Activated naive CD8-positive, alpha-beta T cell treated with anti-CD3 and anti-CD28 coated beads, Interleukin-2, amount 10 ng/mL, durations not matched to agents 7 days and 5 days (primary cell): ENCODE data around the gene SCAMP2. TPM values are rescaled to one million over a fixed set of nuclear protein-coding genes. Genes with fewer than 3 reads are reported as not detected.

Experiments used
- ATAC-seq: fragments of 150-1000 bp; cut with Tn5 transposase; one replicate; pipeline ENCODE4 v1.10.0; 2021; ENCODE audit warnings: low read depth, moderate library complexity
- POLR2A ChIA-PET: fragments of 350-600 bp; sonication (Branson Sonifier 250); formaldehyde crosslinking; loops from one replicate; lab custom pipeline; 2021; ENCODE audit warnings: antibody characterized with exemption; lab: Charles Lee
- DNase-seq: peaks from one replicate; pipeline ENCODE4 v3.0.0; 2021
- H3K27ac Mint-ChIP-seq: one replicate; pipeline ENCODE4 v1.8.0; 2022; ENCODE audit warnings: mild to moderate bottlenecking, mixed read lengths
- H3K27me3 Mint-ChIP-seq: one replicate; pipeline ENCODE4 v1.8.0; 2022; ENCODE audit warnings: mild to moderate bottlenecking, moderate library complexity, mixed read lengths
- H3K36me3 Mint-ChIP-seq: one replicate; pipeline ENCODE4 v1.8.0; 2021; ENCODE audit warnings: mild to moderate bottlenecking, mixed read lengths
- H3K4me1 Mint-ChIP-seq: one replicate; pipeline ENCODE4 v1.8.0; 2021; ENCODE audit warnings: mixed read lengths
- H3K4me3 Mint-ChIP-seq: one replicate; pipeline ENCODE4 v1.8.0; 2022; ENCODE audit warnings: mild to moderate bottlenecking, moderate library complexity, mixed read lengths
- H3K9me3 Mint-ChIP-seq: one replicate; pipeline ENCODE4 v1.8.0; 2021; ENCODE audit warnings: mixed read lengths
- total RNA-seq, 2 experiments: library from RNA; stranded (reverse); gene quantifications; one replicate each; pipeline ENCODE4 v1.2.3, GENCODE V29; 2021

The SCAMP2 gene
- total RNA-seq, 2 experiments from 2014 or later = 100 to 103 TPM

- POLR2A ChIA-PET = interaction anchor here (0.7 to 1.1 kb wide), 2 partner anchors 22 to 137 kb away, joined by 3 read pairs; no protein-coding TSS in a partner anchor
- Mint-ChIP-seq H3K9me3 (no peaks in the 10 kb centered on the region), H3K4me3 (no peak overlapping the region), H3K27me3 (peaks cover 30% of the 10 kb centered on the region), H3K4me1 (no peaks in the 10 kb centered on the region), H3K27ac (no peak overlapping the region), H3K36me3 (no peaks in the 10 kb centered on the region)
- ATAC-seq (no peak), DNase-seq (no peak)
Measured at GRCh38 chr15:74829991-74830390, 43.2 kb downstream of the SCAMP2 start.

GRCh38 chr15:74829486-74829885 is 43.7 kb downstream of the SCAMP2 start:
- Mint-ChIP-seq H3K9me3 (no peaks in the 10 kb centered on the region), H3K27me3 (peaks cover 34% of the 10 kb centered on the region), H3K4me1 (no peaks in the 10 kb centered on the region), H3K4me3 (no peak overlapping the region), H3K36me3 (no peaks in the 10 kb centered on the region), H3K27ac (no peak overlapping the region)
- DNase-seq = no peak
- no peak for ATAC-seq
- POLR2A ChIA-PET = interaction anchor here (0.7 kb wide), 1 partner anchor 138 kb away, joined by 3 read pairs; no protein-coding TSS in a partner anchor

- POLR2A ChIA-PET = interaction anchor here (0.6 kb wide), 1 partner anchor 367 kb away, joined by 4 read pairs; no protein-coding TSS in a partner anchor
- H3K27me3 Mint-ChIP-seq = peaks cover 34% of the 10 kb centered on the region
- H3K4me3 Mint-ChIP-seq = no peak overlapping the region
- no peak for ATAC-seq
- no peaks in the 10 kb centered on the region for H3K4me1 Mint-ChIP-seq
- H3K9me3 Mint-ChIP-seq = no peaks in the 10 kb centered on the region
- no peaks in the 10 kb centered on the region for H3K36me3 Mint-ChIP-seq
- DNase-seq = no peak
- no peak overlapping the region for H3K27ac Mint-ChIP-seq
Measured at GRCh38 chr15:74828835-74829234, 44.3 kb downstream of the SCAMP2 start.

GRCh38 chr15:74827614-74828013 is 45.6 kb downstream of the SCAMP2 start:
- Mint-ChIP-seq H3K4me1 (no peaks in the 10 kb centered on the region), H3K9me3 (no peaks in the 10 kb centered on the region), H3K4me3 (no peak overlapping the region), H3K27ac (no peak overlapping the region), H3K36me3 (no peaks in the 10 kb centered on the region), H3K27me3 (peaks cover 36% of the 10 kb centered on the region)
- POLR2A ChIA-PET = interaction anchor here (0.9 kb wide), 1 partner anchor 56 kb away, joined by 4 read pairs; no protein-coding TSS in a partner anchor
- no peak for ATAC-seq
- DNase-seq = no peak

GRCh38 chr15:74826921-74827320 is 46.2 kb downstream of the SCAMP2 start:
- ATAC-seq = no peak
- Mint-ChIP-seq H3K4me1 (no peaks in the 10 kb centered on the region), H3K27ac (no peak overlapping the region), H3K27me3 (peaks cover 36% of the 10 kb centered on the region), H3K9me3 (no peaks in the 10 kb centered on the region), H3K4me3 (no peak overlapping the region), H3K36me3 (no peaks in the 10 kb centered on the region)
- POLR2A ChIA-PET = interaction anchor here (0.9 kb wide), 1 partner anchor 56 kb away, joined by 4 read pairs; no protein-coding TSS in a partner anchor
- DNase-seq = no peak

DNA sequence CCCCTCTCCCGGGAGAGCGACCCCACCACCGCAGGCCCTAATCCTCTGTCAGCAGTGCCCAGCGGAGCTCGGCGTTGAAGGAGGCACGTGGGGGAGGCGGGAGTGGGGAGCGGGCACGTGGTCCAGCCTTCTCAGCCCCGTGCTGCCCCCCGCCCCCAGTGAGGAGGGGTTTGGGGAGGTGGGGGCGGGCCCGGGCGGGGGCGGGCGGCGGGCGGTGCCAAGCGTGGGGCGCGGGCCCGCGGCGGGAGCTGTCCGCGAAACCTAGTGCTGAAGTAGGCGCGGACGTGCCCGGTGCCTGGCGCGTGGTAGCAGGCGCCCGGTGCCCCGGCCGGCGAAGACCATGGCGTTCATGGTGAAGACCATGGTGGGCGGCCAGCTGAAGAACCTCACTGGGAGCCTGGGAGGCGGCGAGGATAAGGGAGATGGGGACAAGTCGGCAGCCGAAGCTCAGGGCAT is 46.8 kb downstream of the SCAMP2 start, which contains the start of gene CPLX3:
Gene CPLX3, plus strand, starts transcription at position 264 of the 456 bp plus-strand sequence. Its CDS starts 77 bp downstream, at position 341.
- H3K36me3 Mint-ChIP-seq = no peaks in the 10 kb centered on the region
- no peaks in the 10 kb centered on the region for H3K4me1 Mint-ChIP-seq
- POLR2A ChIA-PET = interaction anchor here (0.9 to 1.9 kb wide), 3 partner anchors 46 to 55 kb away, joined by 4 to 5 read pairs (median 5); no protein-coding TSS in a partner anchor

DNA sequence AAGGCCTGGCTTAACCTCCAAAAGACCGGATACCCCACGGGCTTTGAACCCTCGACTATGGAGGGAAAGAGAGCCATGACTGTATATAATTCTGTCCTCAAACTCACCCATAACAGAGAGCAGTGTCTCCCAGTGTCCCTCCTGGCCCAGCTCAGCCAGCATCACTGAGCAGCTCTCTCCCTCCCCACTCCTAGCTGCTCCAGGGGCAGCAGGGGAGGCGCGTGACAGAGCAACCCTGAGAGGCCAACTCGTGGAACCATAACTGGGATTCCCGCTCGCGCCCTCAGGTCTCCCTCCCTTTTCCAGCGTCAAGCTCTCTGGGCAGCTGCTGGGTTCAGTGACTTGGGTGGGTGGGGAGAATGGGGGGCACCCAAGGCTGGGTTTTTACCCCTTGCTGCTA is 47.3 kb downstream of the SCAMP2 start:
- POLR2A ChIA-PET = interaction anchor here (1.3 to 1.9 kb wide), 2 partner anchors 46 to 54 kb away, joined by 5 read pairs; no protein-coding TSS in a partner anchor
- Mint-ChIP-seq H3K27me3 (peaks cover 36% of the 10 kb centered on the region), H3K4me3 (no peak overlapping the region), H3K36me3 (no peaks in the 10 kb centered on the region), H3K4me1 (no peaks in the 10 kb centered on the region), H3K27ac (no peak overlapping the region), H3K9me3 (no peaks in the 10 kb centered on the region)
- ATAC-seq (no peak), DNase-seq (no peak)

More for the DNA sequence above, 46.8 kb downstream of the SCAMP2 start, which contains the start of gene CPLX3:
- Mint-ChIP-seq H3K9me3 (no peaks in the 10 kb centered on the region), H3K27ac (no peak within 1 kb of the TSS), H3K4me3 (no peak within 1 kb of the TSS), H3K27me3 (peaks cover 36% of the 10 kb centered on the region)
- ATAC-seq = peak; percentile 58
- DNase-seq = peak; percentile 80

DNA sequence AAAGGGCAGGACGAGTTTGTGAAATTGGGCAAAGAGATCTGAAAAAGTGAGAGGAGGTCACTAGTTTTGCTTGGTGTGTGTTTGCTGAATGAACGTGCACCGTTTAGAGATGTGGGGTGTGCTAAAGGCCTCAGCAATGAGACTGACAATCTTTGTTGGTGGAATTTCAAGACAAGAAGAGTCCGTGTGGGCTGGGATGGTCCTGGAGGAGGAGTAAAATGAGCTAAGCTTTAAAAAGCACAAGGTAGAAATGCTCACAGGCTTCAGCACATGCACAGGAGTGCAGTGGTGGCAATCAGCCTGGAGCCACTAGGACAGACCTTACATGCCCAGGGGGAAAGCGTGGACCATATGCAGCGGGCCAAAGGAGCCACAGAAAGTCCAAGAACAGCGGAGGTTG is 48.2 kb downstream of the SCAMP2 start:
- Mint-ChIP-seq H3K4me1 (no peaks in the 10 kb centered on the region), H3K9me3 (no peaks in the 10 kb centered on the region), H3K4me3 (no peak overlapping the region), H3K27ac (no peak overlapping the region), H3K27me3 (peaks cover 36% of the 10 kb centered on the region), H3K36me3 (no peaks in the 10 kb centered on the region)
- POLR2A ChIA-PET = interaction anchor here (1.9 kb wide), 1 partner anchor 53 kb away, joined by 5 read pairs; no protein-coding TSS in a partner anchor
- ATAC-seq (no peak), DNase-seq (no peak)

- no peak for ATAC-seq
- Mint-ChIP-seq H3K9me3 (no peaks in the 10 kb centered on the region), H3K4me3 (no peak overlapping the region), H3K36me3 (no peaks in the 10 kb centered on the region), H3K27ac (no peak overlapping the region), H3K4me1 (peaks cover 4% of the 10 kb centered on the region), H3K27me3 (peaks cover 28% of the 10 kb centered on the region)
- POLR2A ChIA-PET = no interaction called here
- DNase-seq = no peak
Measured at GRCh38 chr15:74823324-74823723, 49.8 kb downstream of the SCAMP2 start.

DNA sequence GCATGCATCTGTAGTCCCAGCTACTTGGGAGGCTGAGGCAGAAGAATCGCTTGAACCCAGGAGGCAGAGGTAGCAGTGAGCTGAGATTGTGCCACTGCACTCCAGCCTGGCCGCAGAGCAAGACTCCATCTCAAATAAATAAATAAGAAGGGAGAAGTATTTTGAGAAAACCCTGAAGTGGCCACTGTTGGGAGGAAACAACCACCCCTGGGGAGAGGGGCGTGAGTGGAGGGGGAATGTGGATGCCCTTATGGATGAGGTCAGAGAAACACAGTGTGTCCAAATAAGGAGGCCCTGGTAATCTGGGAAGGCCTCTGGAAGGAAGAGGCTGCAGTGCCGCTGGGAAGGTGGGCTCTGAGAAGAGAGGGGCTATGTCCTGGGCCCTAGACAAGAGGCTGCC is 50.9 kb downstream of the SCAMP2 start:
- Mint-ChIP-seq H3K27me3 (peaks cover 18% of the 10 kb centered on the region), H3K4me1 (peaks cover 4% of the 10 kb centered on the region), H3K9me3 (no peaks in the 10 kb centered on the region), H3K27ac (no peak overlapping the region), H3K36me3 (no peaks in the 10 kb centered on the region), H3K4me3 (no peak overlapping the region)
- POLR2A ChIA-PET = interaction anchor here (0.6 kb wide), 1 partner anchor 10 kb away, joined by 3 read pairs; no protein-coding TSS in a partner anchor
- no peak for DNase-seq
- ATAC-seq = no peak

DNA sequence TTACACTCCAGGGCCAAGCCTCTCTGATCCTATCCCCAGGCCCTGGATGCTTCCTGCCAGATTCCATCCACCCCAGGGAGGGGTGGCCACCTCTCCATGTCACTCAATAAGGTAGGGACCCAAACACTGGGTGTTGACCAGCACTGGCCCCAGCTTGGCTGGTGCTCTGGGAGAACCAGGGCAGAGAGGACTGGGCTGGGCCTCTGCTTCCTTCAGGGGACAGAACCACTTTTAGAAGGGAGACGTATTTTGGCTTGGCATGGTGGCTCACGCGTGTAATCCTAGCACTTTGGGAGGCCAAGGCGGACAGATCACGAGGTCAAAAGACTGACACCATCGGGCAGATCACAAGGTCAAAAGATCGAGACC is 51.4 kb downstream of the SCAMP2 start:
- H3K9me3 Mint-ChIP-seq = no peaks in the 10 kb centered on the region
- POLR2A ChIA-PET = interaction anchor here (0.6 kb wide), 1 partner anchor 58 kb away, joined by 4 read pairs; no protein-coding TSS in a partner anchor
- peaks cover 4% of the 10 kb centered on the region for H3K4me1 Mint-ChIP-seq
- peaks cover 13% of the 10 kb centered on the region for H3K27me3 Mint-ChIP-seq
- H3K27ac Mint-ChIP-seq = no peak overlapping the region
- no peaks in the 10 kb centered on the region for H3K36me3 Mint-ChIP-seq
- no peak for DNase-seq
- ATAC-seq = no peak
- no peak overlapping the region for H3K4me3 Mint-ChIP-seq

- POLR2A ChIA-PET = interaction anchor here (0.6 to 1.2 kb wide), 2 partner anchors 13 to 59 kb away, joined by 4 to 5 read pairs; no protein-coding TSS in a partner anchor
- ATAC-seq = no peak
- peaks cover 4% of the 10 kb centered on the region for H3K4me1 Mint-ChIP-seq
Measured at GRCh38 chr15:74821091-74821789, 51.9 kb downstream of the SCAMP2 start.

GRCh38 chr15:74820056-74820455 is 53.1 kb downstream of the SCAMP2 start:
- H3K4me1 Mint-ChIP-seq = peaks cover 7% of the 10 kb centered on the region
- ATAC-seq (no peak), DNase-seq (no peak)
- no peaks in the 10 kb centered on the region for H3K9me3 Mint-ChIP-seq
- H3K27ac Mint-ChIP-seq = no peak overlapping the region
- POLR2A ChIA-PET = interaction anchor here (0.7 kb wide), 1 partner anchor 24 kb away, joined by 3 read pairs; no protein-coding TSS in a partner anchor
- H3K36me3 Mint-ChIP-seq = no peaks in the 10 kb centered on the region
- H3K4me3 Mint-ChIP-seq = no peak overlapping the region
- peaks cover 6% of the 10 kb centered on the region for H3K27me3 Mint-ChIP-seq

More at GRCh38 chr15:74821091-74821789, 51.9 kb downstream of the SCAMP2 start:
- H3K27ac Mint-ChIP-seq = no peak overlapping the region
- no peaks in the 10 kb centered on the region for H3K9me3 Mint-ChIP-seq
- DNase-seq = no peak
- H3K27me3 Mint-ChIP-seq = peaks cover 10% of the 10 kb centered on the region
- no peak overlapping the region for H3K4me3 Mint-ChIP-seq
- no peaks in the 10 kb centered on the region for H3K36me3 Mint-ChIP-seq
